ENCODE results near the gene ATP8A2. TPM values are rescaled to one million over a fixed set of nuclear protein-coding genes. Genes with fewer than 3 reads are reported as not detected.

ATP8A2 gene
- total and polyA plus RNA-seq, 2 of the 8 experiments (the other 6 are each of a cell fraction or from before 2014, with no cell fraction given): 2.4 to 8.3 TPM

DNA sequence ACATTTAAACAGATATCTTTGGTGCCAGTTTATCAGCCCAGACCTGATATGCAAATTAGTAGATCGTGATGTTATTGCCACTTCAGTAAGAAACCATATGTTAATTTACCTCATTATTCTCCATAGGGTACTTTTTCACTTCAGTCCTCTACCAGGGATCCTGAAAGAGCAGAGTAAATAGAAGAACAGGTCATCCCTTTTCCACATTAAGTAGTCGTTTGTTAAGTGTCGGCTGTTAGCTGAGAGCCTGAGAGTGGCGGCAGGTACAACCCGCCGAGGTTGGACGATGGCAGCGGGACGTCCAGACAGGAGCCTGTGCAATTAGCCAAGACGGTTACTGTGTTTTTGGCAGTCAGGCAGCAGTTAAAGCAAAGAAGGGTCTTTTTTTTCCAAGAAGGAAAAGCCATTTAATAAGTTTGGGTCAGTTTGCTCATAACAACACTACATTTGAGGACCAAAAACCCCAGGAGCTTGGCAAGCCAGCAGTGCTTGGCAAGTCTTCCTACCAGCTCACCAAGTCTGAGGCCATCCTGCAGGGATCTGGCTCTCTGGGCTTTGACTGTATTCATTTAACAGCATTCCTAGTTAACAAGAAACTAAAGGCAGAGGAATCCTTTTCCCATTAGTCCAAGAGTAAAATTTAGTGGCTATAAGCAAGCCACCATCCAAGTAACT is 448.2 kb downstream of the ATP8A2 start (continued):
- TF ChIP-seq MAFK (IDR thresholded peaks at IDR 0.05; ENCODE audit: low read depth, low read length) (no peak), SP2 (IDR thresholded peaks at IDR 0.05; ENCODE audit: low read length) (no peak), ATF2 (IDR thresholded peaks at IDR 0.05; ENCODE audit: low read length) (no peak)

All from H1 (cell line).